ENCODE results near the gene UBE2QL1.

The UBE2QL1 gene

DNA sequence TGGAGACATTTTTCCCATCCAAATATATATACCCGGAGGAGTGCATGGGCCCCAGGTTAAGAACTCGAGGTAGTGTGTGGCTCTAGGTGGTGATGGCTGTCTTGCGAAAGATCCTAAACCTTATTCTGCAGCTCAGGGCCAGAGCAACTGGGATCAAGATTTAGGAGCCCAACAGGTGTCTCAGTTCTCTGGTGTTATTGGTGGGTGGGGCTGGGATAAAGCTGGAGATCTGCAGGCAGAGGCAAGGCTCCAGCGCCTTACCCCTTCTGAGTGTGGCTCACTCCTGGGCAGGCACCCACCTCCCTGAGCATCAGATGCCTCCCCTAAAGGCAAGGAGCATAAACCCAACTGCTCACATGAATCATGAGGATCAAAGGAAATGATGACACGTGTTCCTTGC, 11.2 kb downstream of the UBE2QL1 start:
- DNase-seq (ENCODE audit: low read depth): no peak
- TF ChIP-seq, protein P1, sequence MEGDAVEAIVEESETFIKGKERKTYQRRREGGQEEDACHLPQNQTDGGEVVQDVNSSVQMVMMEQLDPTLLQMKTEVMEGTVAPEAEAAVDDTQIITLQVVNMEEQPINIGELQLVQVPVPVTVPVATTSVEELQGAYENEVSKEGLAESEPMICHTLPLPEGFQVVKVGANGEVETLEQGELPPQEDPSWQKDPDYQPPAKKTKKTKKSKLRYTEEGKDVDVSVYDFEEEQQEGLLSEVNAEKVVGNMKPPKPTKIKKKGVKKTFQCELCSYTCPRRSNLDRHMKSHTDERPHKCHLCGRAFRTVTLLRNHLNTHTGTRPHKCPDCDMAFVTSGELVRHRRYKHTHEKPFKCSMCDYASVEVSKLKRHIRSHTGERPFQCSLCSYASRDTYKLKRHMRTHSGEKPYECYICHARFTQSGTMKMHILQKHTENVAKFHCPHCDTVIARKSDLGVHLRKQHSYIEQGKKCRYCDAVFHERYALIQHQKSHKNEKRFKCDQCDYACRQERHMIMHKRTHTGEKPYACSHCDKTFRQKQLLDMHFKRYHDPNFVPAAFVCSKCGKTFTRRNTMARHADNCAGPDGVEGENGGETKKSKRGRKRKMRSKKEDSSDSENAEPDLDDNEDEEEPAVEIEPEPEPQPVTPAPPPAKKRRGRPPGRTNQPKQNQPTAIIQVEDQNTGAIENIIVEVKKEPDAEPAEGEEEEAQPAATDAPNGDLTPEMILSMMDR (IDR thresholded peaks at IDR 0.05; ENCODE audit: insufficient read depth, low read depth, low read length, missing control alignments): no peak
- no peak overlapping the region for H3K4me3 ChIP-seq (ENCODE audit: low read length)

DNA sequence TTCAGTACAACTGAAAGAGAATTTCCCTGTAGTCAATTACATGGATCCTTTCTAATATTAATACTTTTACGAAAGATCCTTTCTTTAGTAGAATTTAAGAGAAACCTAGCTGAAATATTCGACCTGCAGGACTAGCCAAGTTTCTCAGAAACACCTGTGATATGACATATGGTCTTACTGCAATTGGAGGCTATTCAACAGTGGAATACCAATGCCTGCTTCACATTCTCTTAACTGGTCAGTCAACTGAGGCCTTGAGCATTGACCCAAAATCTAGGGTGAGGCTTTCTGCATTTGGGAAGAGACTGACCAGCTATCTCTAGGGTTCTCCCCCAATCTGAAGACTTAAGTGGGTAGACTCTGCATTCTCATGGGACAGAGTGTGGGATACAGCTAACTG, 12.3 kb downstream of the UBE2QL1 start:
- no peak for DNase-seq (ENCODE audit: low read depth)
- H3K4me3 ChIP-seq (ENCODE audit: low read length): no peak overlapping the region
- TF ChIP-seq, protein P1 (IDR thresholded peaks at IDR 0.05; ENCODE audit: insufficient read depth, low read depth, low read length, missing control alignments): no peak

DNA sequence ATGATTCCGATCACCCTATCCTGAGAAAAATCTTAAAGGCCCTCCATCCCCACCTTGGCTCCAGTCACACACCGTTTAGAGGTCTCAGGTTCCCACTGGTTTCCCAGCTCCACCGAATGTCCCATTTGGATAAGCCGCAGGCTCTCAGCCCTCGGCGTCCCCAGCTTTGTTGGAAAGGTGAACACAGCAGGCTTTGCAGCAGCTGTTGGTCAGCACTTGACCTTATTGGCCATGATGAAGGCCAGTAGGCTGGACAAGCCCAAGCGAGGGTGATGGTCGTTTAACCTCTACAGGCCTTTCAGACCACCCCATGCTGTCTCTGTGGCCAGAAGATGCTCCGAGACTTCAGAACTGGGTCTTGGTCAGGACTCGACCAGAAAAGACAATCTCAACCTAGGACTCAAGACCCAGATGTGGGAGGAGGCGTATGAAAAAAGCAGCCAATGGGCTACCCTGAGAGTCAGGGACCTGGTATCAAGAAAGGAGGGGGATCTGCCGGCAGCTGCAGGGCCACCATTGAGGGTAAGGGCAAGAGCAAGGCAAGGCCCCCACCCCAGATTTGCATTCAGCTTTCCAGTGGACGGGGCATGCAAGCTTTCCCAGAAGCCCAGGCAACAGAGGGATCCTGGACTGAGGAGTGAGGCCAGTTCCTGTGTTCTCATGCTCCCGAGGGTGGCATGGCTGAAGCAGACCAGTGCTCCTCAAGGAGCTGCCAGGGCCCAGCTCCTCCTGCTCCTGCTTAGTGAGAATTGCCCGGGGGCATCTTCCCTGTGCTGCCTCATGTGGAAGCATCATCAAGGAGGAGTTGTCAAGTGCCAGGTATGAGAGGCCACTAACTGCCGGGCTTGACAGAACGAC, 13.4 kb downstream of the UBE2QL1 start:
- no peak for DNase-seq (ENCODE audit: low read depth)
- no peak overlapping the region for H3K4me3 ChIP-seq (ENCODE audit: low read length)
- TF ChIP-seq, protein P1 (IDR thresholded peaks at IDR 0.05; ENCODE audit: insufficient read depth, low read depth, low read length, missing control alignments): no peak

- no peak overlapping the region for H3K4me3 ChIP-seq (ENCODE audit: low read length)
- DNase-seq (ENCODE audit: low read depth): no peak
- TF ChIP-seq, protein P1 (IDR thresholded peaks at IDR 0.05; ENCODE audit: insufficient read depth, low read depth, low read length, missing control alignments): no peak
Observed at GRCh38 chr5:6462671-6463070, 14.0 kb downstream of the UBE2QL1 start.

GRCh38 chr5:6464441-6464840, 15.8 kb downstream of the UBE2QL1 start:
- TF ChIP-seq, protein P1 (IDR thresholded peaks at IDR 0.05; ENCODE audit: insufficient read depth, low read depth, low read length, missing control alignments): no peak
- H3K4me3 ChIP-seq (ENCODE audit: low read length): no peak overlapping the region
- DNase-seq (ENCODE audit: low read depth): no peak

- TF ChIP-seq, protein P1 (IDR thresholded peaks at IDR 0.05; ENCODE audit: insufficient read depth, low read depth, low read length, missing control alignments): no peak
- no peak overlapping the region for H3K4me3 ChIP-seq (ENCODE audit: low read length)
Observed at GRCh38 chr5:6465831-6466790, 17.5 kb downstream of the UBE2QL1 start.

More at GRCh38 chr5:6465831-6466790, 17.5 kb downstream of the UBE2QL1 start:
- DNase-seq (ENCODE audit: low read depth): no peak
